Panc1 (cell line): ENCODE results near the gene LENG8. TPM values are rescaled to one million over a fixed set of nuclear protein-coding genes. Genes with fewer than 3 reads are reported as not detected.

Experiments used
- ATAC-seq: fragments of 200-7000 bp; cut with Tn5 transposase; 2 replicates; pipeline ENCODE4 v1.9.1; 2020; ENCODE audit warnings: mild to moderate bottlenecking, moderate library complexity
- BruUV-seq: library from RNA; stranded (reverse); fragments of 400-500 nt; replicated peaks from 2 replicates; lab custom pipeline; 2021; lab: Mats Ljungman, UMichigan
- CTCF ChIA-PET: fragments of 300-600 bp; sonication (Branson Sonifier 250); formaldehyde crosslinking; loops from one replicate; lab custom pipeline; 2022; ENCODE audit warnings: antibody characterized with exemption; lab: Charles Lee
- POLR2A ChIA-PET: fragments of 300-600 bp; sonication (Branson Sonifier 250); formaldehyde crosslinking; loops from one replicate; lab custom pipeline; 2022; ENCODE audit warnings: antibody characterized with exemption; lab: Charles Lee
- DNase-seq: peaks from one replicate; pipeline ENCODE4 v3.0.0-alpha.2; 2010; ENCODE audit warnings: low read depth, low spot score
- H3K27ac ChIP-seq: 2 replicates; pipeline ENCODE4 v1.5.1; 2011; ENCODE audit warnings: mild to moderate bottlenecking, low read length, inconsistent platforms
- H3K27me3 ChIP-seq: fragments of 200-500 bp; sonication (Bioruptor generic); 2 replicates; pipeline ENCODE4 v1.6.0; 2014; ENCODE audit warnings: low read length, inconsistent platforms; ENCODE audit not compliant: control insufficient read depth, insufficient read depth
- H3K36me3 ChIP-seq: fragments of 200-500 bp; sonication (Bioruptor generic); 2 replicates; pipeline ENCODE4 v1.5.1; 2014; ENCODE audit warnings: inconsistent platforms, mild to moderate bottlenecking, low read length, moderate library complexity; ENCODE audit not compliant: control insufficient read depth, insufficient read depth
- H3K4me1 ChIP-seq: 2 replicates; pipeline ENCODE4 v1.5.1; 2011; ENCODE audit warnings: inconsistent platforms, mild to moderate bottlenecking, low read length, moderate library complexity; ENCODE audit not compliant: control insufficient read depth, insufficient read depth
- H3K4me3 ChIP-seq, 2 experiments: 2 replicates each; pipeline ENCODE4 v1.5.1; 2011 to 2012; ENCODE audit warnings: low read depth in 2 of 2, low read length in 2 of 2, mild to moderate bottlenecking in 2 of 2, inconsistent platforms in 1 of 2, moderate library complexity in 1 of 2
- H3K9me3 ChIP-seq: fragments of 200-500 bp; sonication (Bioruptor generic); 2 replicates; pipeline ENCODE4 v1.5.1; 2014; ENCODE audit warnings: low read depth, mild to moderate bottlenecking, inconsistent platforms, low read length, moderate library complexity; ENCODE audit not compliant: control insufficient read depth, insufficient read depth
- POLR2AphosphoS5 ChIP-seq: IDR thresholded peaks from 2 replicates; pipeline ENCODE4 v1.6.1; 2012; ENCODE audit warnings: mild to moderate bottlenecking, low read depth, low read length, moderate library complexity
- SIN3A ChIP-seq: IDR thresholded peaks from 2 replicates; pipeline ENCODE4 v1.6.1; 2012; ENCODE audit warnings: low read depth, mild to moderate bottlenecking, low read length, moderate library complexity, borderline replicate concordance; ENCODE audit not compliant: insufficient read depth
- TCF7L2 ChIP-seq: IDR thresholded peaks from 2 replicates; pipeline ENCODE4 v1.6.1; 2011; ENCODE audit warnings: mild to moderate bottlenecking, low read depth, low read length, inconsistent platforms
- in situ Hi-C: cut with HindIII; loops from 2 replicates; pipeline ENCODE4 v1.10.0; 2016; ENCODE audit warnings: low sequenced_read_pairs, low pct_unique_long_range_greater_than_20kb
- intact Hi-C: fragments of 100-400 bp; cut with micrococcal nuclease; formaldehyde crosslinking; loops from one replicate; pipeline ENCODE4 v1.10.0; 2022; ENCODE audit not compliant: unreplicated experiment
- total RNA-seq: library from RNA; stranded (reverse); gene quantifications from one replicate; pipeline ENCODE4 v1.2.1, GENCODE V29; 2021; ENCODE audit not compliant: unreplicated experiment
- TF ChIP-seq, protein P1 (sequence below), 2 experiments: IDR thresholded peaks; 2 replicates each; pipeline ENCODE4 v1.6.1; 2011 to 2012; ENCODE audit warnings: low read depth in 2 of 2, control low read depth in 1 of 2, low read length in 1 of 2, mild to moderate bottlenecking in 1 of 2, moderate library complexity in 1 of 2; ENCODE audit not compliant: insufficient read depth in 1 of 2
- TF ChIP-seq, protein P2 (sequence below): fragments of 450-650 bp; IDR thresholded peaks from 2 replicates; pipeline ENCODE4 v1.5.1; 2017; ENCODE audit warnings: mild to moderate bottlenecking

Gene LENG8
- total RNA-seq, 1 experiment from 2014 or later, result 268 TPM

DNA sequence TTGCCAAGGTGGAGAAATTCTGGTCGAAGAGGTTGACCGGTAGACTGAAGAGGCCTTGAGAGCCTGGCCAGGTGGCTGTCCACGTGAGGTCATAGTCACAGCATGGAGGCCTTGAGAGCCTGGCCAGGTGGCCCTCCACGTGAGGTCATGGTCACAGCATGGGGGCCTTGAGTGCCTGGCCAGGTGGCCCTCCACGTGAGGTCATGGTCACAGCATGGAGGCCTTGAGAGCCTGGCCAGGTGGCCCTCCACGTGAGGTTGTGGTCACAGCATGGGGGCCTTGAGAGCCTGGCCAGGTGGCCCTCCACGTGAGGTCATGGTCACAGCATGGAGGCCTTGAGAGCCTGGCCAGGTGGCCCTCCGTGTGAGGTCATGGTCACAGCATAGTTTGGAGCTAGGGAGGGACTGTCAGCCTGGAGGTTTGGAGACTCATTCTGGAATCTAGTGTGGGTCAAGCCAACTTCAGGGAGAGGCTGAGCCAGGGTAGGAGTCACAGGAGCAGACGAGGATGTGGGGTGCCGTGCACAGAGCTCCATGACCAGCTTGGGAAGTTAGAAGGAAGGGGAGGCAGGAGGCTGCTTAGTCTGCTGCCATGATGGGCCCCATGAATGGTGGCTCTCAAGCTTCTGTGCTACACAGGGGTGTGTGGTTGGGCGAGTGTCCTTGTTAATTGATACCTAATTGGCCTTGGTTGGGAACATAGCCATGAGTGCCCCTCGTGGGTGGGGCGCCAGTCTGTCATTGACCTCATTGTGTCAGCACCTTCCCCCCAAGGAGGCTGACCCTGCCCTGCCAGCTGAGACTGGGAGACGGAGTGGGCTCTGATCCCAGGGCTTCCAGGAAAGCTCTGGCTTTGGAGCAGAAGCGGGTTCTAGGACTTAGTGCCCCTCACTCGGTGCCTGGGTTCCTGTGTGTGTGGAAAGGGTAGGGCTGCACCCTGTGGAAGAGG is 10.6 kb downstream of the LENG8 start:
- Histone ChIP-seq H3K36me3 (peaks cover 9% of the 10 kb centered on the region; the same call in 1 of the 2 replicates), H3K4me3 (no peak overlapping the region), H3K27ac (peak overlapping the region; percentile 3; the same call in 1 of the 2 replicates), H3K9me3 (no peaks in the 10 kb centered on the region), H3K4me1 (peaks cover 26% of the 10 kb centered on the region), H3K27me3 (no peaks in the 10 kb centered on the region)
- CTCF ChIA-PET, result interaction anchor here (1.2 kb wide), 1 partner anchor 21 kb away, joined by 13 read pairs; no protein-coding TSS in a partner anchor
- DNase-seq, result no peak
- peak; percentile 53; the same call in 1 of the 2 replicates for TF ChIP-seq POLR2AphosphoS5
- TF ChIP-seq TCF7L2, result no peak
- TF ChIP-seq, protein P1, sequence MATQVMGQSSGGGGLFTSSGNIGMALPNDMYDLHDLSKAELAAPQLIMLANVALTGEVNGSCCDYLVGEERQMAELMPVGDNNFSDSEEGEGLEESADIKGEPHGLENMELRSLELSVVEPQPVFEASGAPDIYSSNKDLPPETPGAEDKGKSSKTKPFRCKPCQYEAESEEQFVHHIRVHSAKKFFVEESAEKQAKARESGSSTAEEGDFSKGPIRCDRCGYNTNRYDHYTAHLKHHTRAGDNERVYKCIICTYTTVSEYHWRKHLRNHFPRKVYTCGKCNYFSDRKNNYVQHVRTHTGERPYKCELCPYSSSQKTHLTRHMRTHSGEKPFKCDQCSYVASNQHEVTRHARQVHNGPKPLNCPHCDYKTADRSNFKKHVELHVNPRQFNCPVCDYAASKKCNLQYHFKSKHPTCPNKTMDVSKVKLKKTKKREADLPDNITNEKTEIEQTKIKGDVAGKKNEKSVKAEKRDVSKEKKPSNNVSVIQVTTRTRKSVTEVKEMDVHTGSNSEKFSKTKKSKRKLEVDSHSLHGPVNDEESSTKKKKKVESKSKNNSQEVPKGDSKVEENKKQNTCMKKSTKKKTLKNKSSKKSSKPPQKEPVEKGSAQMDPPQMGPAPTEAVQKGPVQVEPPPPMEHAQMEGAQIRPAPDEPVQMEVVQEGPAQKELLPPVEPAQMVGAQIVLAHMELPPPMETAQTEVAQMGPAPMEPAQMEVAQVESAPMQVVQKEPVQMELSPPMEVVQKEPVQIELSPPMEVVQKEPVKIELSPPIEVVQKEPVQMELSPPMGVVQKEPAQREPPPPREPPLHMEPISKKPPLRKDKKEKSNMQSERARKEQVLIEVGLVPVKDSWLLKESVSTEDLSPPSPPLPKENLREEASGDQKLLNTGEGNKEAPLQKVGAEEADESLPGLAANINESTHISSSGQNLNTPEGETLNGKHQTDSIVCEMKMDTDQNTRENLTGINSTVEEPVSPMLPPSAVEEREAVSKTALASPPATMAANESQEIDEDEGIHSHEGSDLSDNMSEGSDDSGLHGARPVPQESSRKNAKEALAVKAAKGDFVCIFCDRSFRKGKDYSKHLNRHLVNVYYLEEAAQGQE (IDR thresholded peaks at IDR 0.05; ENCODE audit: insufficient read depth in 1 of 2, low read depth in 2 of 2, low read length in 1 of 2), result no peak
- ATAC-seq, result no peak
- in situ Hi-C loops (no loop called here), intact Hi-C loops (no loop called here)
- TSS peak; percentile 42 for BruUV-seq
- POLR2A ChIA-PET, result no interaction called here

DNA sequence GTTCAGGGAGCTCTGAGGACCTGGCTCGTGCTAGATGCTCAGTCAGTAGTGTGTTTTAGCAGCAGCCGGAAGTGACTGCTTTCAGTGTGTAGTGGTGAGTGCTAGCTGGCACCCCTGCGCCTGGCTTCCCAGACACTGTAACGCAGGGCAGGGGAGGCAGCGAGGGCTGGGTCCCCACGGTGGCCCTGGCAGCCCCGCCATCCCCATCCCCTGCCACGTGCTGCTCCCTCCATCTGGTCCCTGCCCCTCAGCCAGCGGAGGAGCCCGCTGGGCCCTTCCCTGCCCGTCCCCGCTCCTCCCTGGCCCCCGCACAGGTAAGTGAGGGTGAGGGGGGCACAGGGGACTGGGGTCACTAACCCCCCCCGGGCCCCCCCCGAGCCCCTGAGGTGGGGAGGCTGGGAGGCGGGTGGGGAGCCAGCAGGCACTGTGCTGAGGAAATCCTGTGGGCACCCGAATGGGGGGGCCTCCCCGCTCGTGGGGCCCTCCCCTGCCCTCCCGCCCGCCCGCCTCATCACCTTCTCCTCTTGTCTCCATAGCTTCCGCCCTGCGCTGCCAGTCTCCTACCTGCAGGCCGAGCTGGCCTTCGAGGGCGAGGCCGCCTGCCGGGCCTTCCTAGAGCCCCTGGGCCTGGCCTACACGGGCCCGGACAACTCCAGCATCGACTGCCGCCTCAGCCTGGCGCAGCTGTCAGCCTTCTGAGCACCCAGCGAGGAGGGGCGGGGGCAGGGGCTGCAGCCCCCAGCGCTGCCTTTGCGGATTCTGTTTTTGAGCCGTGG is 11.4 kb downstream of the LENG8 start:
- Histone ChIP-seq H3K4me3 (no peak overlapping the region), H3K9me3 (no peaks in the 10 kb centered on the region), H3K4me1 (peaks cover 26% of the 10 kb centered on the region), H3K27ac (peak overlapping the region; percentile 86; the same call in 1 of the 2 replicates), H3K27me3 (no peaks in the 10 kb centered on the region), H3K36me3 (peaks cover 9% of the 10 kb centered on the region; the same call in 1 of the 2 replicates)
- no TSS peak for BruUV-seq
- DNase-seq, result no peak
- intact Hi-C loops (no loop called here), in situ Hi-C loops (no loop called here)
- ChIA-PET CTCF (interaction anchor here (1.2 kb wide), 1 partner anchor 20 kb away, joined by 13 read pairs; no protein-coding TSS in a partner anchor), POLR2A (interaction anchor here (0.6 kb wide), 1 partner anchor 585 kb away, joined by 7 read pairs; no protein-coding TSS in a partner anchor)
- TF ChIP-seq, protein P2, sequence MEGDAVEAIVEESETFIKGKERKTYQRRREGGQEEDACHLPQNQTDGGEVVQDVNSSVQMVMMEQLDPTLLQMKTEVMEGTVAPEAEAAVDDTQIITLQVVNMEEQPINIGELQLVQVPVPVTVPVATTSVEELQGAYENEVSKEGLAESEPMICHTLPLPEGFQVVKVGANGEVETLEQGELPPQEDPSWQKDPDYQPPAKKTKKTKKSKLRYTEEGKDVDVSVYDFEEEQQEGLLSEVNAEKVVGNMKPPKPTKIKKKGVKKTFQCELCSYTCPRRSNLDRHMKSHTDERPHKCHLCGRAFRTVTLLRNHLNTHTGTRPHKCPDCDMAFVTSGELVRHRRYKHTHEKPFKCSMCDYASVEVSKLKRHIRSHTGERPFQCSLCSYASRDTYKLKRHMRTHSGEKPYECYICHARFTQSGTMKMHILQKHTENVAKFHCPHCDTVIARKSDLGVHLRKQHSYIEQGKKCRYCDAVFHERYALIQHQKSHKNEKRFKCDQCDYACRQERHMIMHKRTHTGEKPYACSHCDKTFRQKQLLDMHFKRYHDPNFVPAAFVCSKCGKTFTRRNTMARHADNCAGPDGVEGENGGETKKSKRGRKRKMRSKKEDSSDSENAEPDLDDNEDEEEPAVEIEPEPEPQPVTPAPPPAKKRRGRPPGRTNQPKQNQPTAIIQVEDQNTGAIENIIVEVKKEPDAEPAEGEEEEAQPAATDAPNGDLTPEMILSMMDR, result no peak
- TF ChIP-seq, protein P1 (IDR thresholded peaks at IDR 0.05; ENCODE audit: insufficient read depth in 1 of 2, low read depth in 2 of 2, low read length in 1 of 2), result no peak
- no peak for TF ChIP-seq TCF7L2
- TF ChIP-seq POLR2AphosphoS5, result peak; percentile 21; the same call in 1 of the 2 replicates
- no peak for TF ChIP-seq SIN3A
- no peak for ATAC-seq
